Measurements from ENCODE around the gene EPS8L2. TPM values are rescaled to one million over a fixed set of nuclear protein-coding genes. Genes with fewer than 3 reads are reported as not detected.

EPS8L2 gene
- total and polyA plus RNA-seq, 9 of the 15 experiments (the other 6 are each of a cell fraction or from before 2014, with no cell fraction given) = 0.75 to 17.0 (median 3.7) TPM

DNA sequence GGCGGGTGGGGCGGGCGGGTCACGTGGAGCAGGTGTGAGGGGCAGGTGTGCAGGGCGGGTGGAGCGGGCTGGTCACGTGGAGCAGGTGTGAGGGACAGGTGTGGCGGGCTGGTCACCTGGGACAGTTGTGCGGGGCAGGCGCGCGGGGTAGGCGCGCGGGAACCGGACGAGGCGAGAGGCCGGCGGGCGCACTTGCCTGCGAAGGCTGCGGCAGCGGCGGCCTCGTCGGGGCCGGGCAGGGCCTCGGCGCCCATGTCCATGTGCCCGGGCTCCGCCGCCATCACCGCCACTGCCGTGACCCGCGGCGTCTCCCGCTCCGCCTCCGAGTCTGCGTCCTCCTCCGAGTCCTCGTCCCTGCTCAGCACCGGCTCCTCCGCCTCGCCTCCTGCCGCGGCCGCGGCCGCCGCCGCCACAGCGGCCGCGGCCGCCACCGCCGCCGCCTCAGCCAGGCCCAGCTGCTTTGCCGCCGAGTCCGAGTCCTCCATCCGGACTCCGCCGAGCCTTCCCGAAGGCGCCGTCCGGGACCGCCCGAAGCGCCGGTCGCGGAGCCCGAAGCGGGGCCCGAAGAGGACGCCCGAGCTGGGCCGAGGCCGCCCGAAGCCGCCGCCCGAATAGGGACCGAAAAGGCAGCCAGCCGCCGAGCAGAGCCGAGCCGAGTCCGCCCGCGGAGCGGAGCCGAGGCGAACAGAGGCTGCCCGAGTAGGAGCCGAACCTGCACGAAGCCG lies 11.3 kb upstream of the EPS8L2 start, which contains the start of gene DEAF1 (continued):
- TF ChIP-seq TAF1 (IDR thresholded peaks at IDR 0.05; ENCODE audit: control insufficient read depth, extremely low read depth, insufficient read depth, low read length, severe bottlenecking) (no peak), NR4A1 (CRISPR knock-in tag; IDR thresholded peaks at IDR 0.05) (no peak), NR4A1 (tag; IDR thresholded peaks at IDR 0.05) (0 out of 2 replicates have a peak, but pooled peaks have one; percentile 25), CEBPB (tag; IDR thresholded peaks at IDR 0.05) (no peak), ZNF583 (CRISPR knock-in tag; IDR thresholded peaks at IDR 0.05) (peak; percentile 84; the same call in 1 of the 2 replicates), OTX1 (CRISPR knock-in tag; IDR thresholded peaks at IDR 0.05) (no peak), KDM5B (IDR thresholded peaks at IDR 0.05; ENCODE audit: insufficient replicate concordance, low read depth, low read length) (peak; percentile 57), MCM2 (IDR thresholded peaks at IDR 0.05; ENCODE audit: low read depth) (no peak), MYC (IDR thresholded peaks at IDR 0.05; ENCODE audit: low read depth, low read length) (peak; percentile 65; the same call in 1 of the 2 replicates), MYC (CRISPR knock-in tag; IDR thresholded peaks at IDR 0.05; ENCODE audit: borderline replicate concordance, low read depth) (no peak), CCAR2 (IDR thresholded peaks at IDR 0.05; ENCODE audit: low read depth, low read length) (no peak), NFXL1 (CRISPR knock-in tag; IDR thresholded peaks at IDR 0.05) (no peak), SNRNP70 (optimal IDR thresholded peaks at IDR 0.05; ENCODE audit: low read depth, low read length) (no peak), EWSR1 (IDR thresholded peaks at IDR 0.05; ENCODE audit: borderline replicate concordance, low read depth, partially characterized antibody) (no peak), GABPB2 (CRISPR knock-in tag; conservative IDR thresholded peaks at IDR 0.05) (no peak), SIN3B (IDR thresholded peaks at IDR 0.05; ENCODE audit: low read depth) (peak; percentile 66), ZNF445 (CRISPR knock-in tag; IDR thresholded peaks at IDR 0.05; ENCODE audit: low read depth) (no peak), ZFX (CRISPR knock-in tag; IDR thresholded peaks at IDR 0.05) (peak; percentile 84), CREBBP (IDR thresholded peaks at IDR 0.05; ENCODE audit: low read depth, low read length) (no peak)
- TF ChIP-seq, protein P1, sequence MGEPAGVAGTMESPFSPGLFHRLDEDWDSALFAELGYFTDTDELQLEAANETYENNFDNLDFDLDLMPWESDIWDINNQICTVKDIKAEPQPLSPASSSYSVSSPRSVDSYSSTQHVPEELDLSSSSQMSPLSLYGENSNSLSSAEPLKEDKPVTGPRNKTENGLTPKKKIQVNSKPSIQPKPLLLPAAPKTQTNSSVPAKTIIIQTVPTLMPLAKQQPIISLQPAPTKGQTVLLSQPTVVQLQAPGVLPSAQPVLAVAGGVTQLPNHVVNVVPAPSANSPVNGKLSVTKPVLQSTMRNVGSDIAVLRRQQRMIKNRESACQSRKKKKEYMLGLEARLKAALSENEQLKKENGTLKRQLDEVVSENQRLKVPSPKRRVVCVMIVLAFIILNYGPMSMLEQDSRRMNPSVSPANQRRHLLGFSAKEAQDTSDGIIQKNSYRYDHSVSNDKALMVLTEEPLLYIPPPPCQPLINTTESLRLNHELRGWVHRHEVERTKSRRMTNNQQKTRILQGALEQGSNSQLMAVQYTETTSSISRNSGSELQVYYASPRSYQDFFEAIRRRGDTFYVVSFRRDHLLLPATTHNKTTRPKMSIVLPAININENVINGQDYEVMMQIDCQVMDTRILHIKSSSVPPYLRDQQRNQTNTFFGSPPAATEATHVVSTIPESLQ (CRISPR knock-in tag; IDR thresholded peaks at IDR 0.05) = no peak
- TF ChIP-seq, protein P2, sequence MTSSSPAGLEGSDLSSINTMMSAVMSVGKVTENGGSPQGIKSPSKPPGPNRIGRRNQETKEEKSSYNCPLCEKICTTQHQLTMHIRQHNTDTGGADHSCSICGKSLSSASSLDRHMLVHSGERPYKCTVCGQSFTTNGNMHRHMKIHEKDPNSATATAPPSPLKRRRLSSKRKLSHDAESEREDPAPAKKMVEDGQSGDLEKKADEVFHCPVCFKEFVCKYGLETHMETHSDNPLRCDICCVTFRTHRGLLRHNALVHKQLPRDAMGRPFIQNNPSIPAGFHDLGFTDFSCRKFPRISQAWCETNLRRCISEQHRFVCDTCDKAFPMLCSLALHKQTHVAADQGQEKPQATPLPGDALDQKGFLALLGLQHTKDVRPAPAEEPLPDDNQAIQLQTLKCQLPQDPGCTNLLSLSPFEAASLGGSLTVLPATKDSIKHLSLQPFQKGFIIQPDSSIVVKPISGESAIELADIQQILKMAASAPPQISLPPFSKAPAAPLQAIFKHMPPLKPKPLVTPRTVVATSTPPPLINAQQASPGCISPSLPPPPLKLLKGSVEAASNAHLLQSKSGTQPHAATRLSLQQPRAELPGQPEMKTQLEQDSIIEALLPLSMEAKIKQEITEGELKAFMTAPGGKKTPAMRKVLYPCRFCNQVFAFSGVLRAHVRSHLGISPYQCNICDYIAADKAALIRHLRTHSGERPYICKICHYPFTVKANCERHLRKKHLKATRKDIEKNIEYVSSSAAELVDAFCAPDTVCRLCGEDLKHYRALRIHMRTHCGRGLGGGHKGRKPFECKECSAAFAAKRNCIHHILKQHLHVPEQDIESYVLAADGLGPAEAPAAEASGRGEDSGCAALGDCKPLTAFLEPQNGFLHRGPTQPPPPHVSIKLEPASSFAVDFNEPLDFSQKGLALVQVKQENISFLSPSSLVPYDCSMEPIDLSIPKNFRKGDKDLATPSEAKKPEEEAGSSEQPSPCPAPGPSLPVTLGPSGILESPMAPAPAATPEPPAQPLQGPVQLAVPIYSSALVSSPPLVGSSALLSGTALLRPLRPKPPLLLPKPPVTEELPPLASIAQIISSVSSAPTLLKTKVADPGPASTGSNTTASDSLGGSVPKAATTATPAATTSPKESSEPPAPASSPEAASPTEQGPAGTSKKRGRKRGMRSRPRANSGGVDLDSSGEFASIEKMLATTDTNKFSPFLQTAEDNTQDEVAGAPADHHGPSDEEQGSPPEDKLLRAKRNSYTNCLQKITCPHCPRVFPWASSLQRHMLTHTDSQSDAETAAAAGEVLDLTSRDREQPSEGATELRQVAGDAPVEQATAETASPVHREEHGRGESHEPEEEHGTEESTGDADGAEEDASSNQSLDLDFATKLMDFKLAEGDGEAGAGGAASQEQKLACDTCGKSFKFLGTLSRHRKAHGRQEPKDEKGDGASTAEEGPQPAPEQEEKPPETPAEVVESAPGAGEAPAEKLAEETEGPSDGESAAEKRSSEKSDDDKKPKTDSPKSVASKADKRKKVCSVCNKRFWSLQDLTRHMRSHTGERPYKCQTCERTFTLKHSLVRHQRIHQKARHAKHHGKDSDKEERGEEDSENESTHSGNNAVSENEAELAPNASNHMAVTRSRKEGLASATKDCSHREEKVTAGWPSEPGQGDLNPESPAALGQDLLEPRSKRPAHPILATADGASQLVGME (CRISPR knock-in tag; IDR thresholded peaks at IDR 0.05) = peak; percentile 68; the same call in 1 of the 2 replicates
